ENCODE data around the gene SKIDA1.
A peak's percentile ranks its signal among the peaks of the same experiment; 100 is the strongest.

SKIDA1 gene

GRCh38 chr10:21492421-21492820 is 33.1 kb downstream of the SKIDA1 start:
- Histone ChIP-seq H3K27me3 (ENCODE audit: insufficient read depth, low read length) (no peaks in the 10 kb centered on the region), H3K36me3 (ENCODE audit: insufficient read depth, low read length) (no peaks in the 10 kb centered on the region), H3K4me3 (ENCODE audit: low read depth, low read length) (no peak overlapping the region), H2AFZ (ENCODE audit: low read length, unreplicated experiment) (no peak overlapping the region), H3K4me1 (ENCODE audit: control insufficient read depth, insufficient read depth, low read length, unreplicated experiment) (peaks cover 8% of the 10 kb centered on the region), H3K27ac (ENCODE audit: low read depth, low read length) (no peak overlapping the region), H3K79me2 (ENCODE audit: control insufficient read depth, insufficient read depth, low read length, unreplicated experiment) (no peaks in the 10 kb centered on the region)

GRCh38 chr10:21490711-21491105 is 34.8 kb downstream of the SKIDA1 start:
- Histone ChIP-seq H3K27me3 (ENCODE audit: insufficient read depth, low read length) (no peaks in the 10 kb centered on the region), H3K79me2 (ENCODE audit: control insufficient read depth, insufficient read depth, low read length, unreplicated experiment) (no peaks in the 10 kb centered on the region), H3K27ac (ENCODE audit: low read depth, low read length) (no peak overlapping the region), H3K4me3 (ENCODE audit: low read depth, low read length) (no peak overlapping the region), H2AFZ (ENCODE audit: low read length, unreplicated experiment) (no peak overlapping the region), H3K4me1 (ENCODE audit: control insufficient read depth, insufficient read depth, low read length, unreplicated experiment) (peaks cover 8% of the 10 kb centered on the region), H3K36me3 (ENCODE audit: insufficient read depth, low read length) (no peaks in the 10 kb centered on the region)

GRCh38 chr10:21490028-21490710 is 35.3 kb downstream of the SKIDA1 start:
- Histone ChIP-seq H3K79me2 (ENCODE audit: control insufficient read depth, insufficient read depth, low read length, unreplicated experiment) (no peaks in the 10 kb centered on the region), H3K27ac (ENCODE audit: low read depth, low read length) (no peak overlapping the region), H3K4me3 (ENCODE audit: low read depth, low read length) (no peak overlapping the region), H3K36me3 (ENCODE audit: insufficient read depth, low read length) (no peaks in the 10 kb centered on the region), H2AFZ (ENCODE audit: low read length, unreplicated experiment) (no peak overlapping the region), H3K27me3 (ENCODE audit: insufficient read depth, low read length) (no peaks in the 10 kb centered on the region), H3K4me1 (ENCODE audit: control insufficient read depth, insufficient read depth, low read length, unreplicated experiment) (peaks cover 8% of the 10 kb centered on the region)

- H3K27me3 ChIP-seq (ENCODE audit: insufficient read depth, low read length), result no peaks in the 10 kb centered on the region
- H3K27ac ChIP-seq (ENCODE audit: low read depth, low read length), result 0 out of 2 replicates have a peak overlapping the region, but pooled peaks have one; percentile 2
- H2AFZ ChIP-seq (ENCODE audit: low read length, unreplicated experiment), result peak overlapping the region; percentile 81
- H3K4me1 ChIP-seq (ENCODE audit: control insufficient read depth, insufficient read depth, low read length, unreplicated experiment), result peaks cover 8% of the 10 kb centered on the region
- no peaks in the 10 kb centered on the region for H3K79me2 ChIP-seq (ENCODE audit: control insufficient read depth, insufficient read depth, low read length, unreplicated experiment)
- H3K4me3 ChIP-seq (ENCODE audit: low read depth, low read length), result no peak overlapping the region
- H3K36me3 ChIP-seq (ENCODE audit: insufficient read depth, low read length), result no peaks in the 10 kb centered on the region
Measured at GRCh38 chr10:21488957-21489446, 36.5 kb downstream of the SKIDA1 start.

GRCh38 chr10:21488246-21488956 is 37.1 kb downstream of the SKIDA1 start:
- 0 out of 2 replicates have a peak overlapping the region, but pooled peaks have one; percentile 2 for H3K27ac ChIP-seq (ENCODE audit: low read depth, low read length)
- peaks cover 8% of the 10 kb centered on the region for H3K4me1 ChIP-seq (ENCODE audit: control insufficient read depth, insufficient read depth, low read length, unreplicated experiment)
- H3K79me2 ChIP-seq (ENCODE audit: control insufficient read depth, insufficient read depth, low read length, unreplicated experiment), result no peaks in the 10 kb centered on the region
- no peaks in the 10 kb centered on the region for H3K36me3 ChIP-seq (ENCODE audit: insufficient read depth, low read length)
- H3K4me3 ChIP-seq (ENCODE audit: low read depth, low read length), result no peak overlapping the region
- no peaks in the 10 kb centered on the region for H3K27me3 ChIP-seq (ENCODE audit: insufficient read depth, low read length)
- peak overlapping the region; percentile 81 for H2AFZ ChIP-seq (ENCODE audit: low read length, unreplicated experiment)

- H3K4me1 ChIP-seq (ENCODE audit: control insufficient read depth, insufficient read depth, low read length, unreplicated experiment), result peaks cover 8% of the 10 kb centered on the region
- H3K4me3 ChIP-seq (ENCODE audit: low read depth, low read length), result no peak overlapping the region
- no peak overlapping the region for H3K27ac ChIP-seq (ENCODE audit: low read depth, low read length)
- H2AFZ ChIP-seq (ENCODE audit: low read length, unreplicated experiment), result no peak overlapping the region
- no peaks in the 10 kb centered on the region for H3K27me3 ChIP-seq (ENCODE audit: insufficient read depth, low read length)
- no peaks in the 10 kb centered on the region for H3K36me3 ChIP-seq (ENCODE audit: insufficient read depth, low read length)
- no peaks in the 10 kb centered on the region for H3K79me2 ChIP-seq (ENCODE audit: control insufficient read depth, insufficient read depth, low read length, unreplicated experiment)
Measured at GRCh38 chr10:21487416-21488180, 37.9 kb downstream of the SKIDA1 start.

- no peaks in the 10 kb centered on the region for H3K36me3 ChIP-seq (ENCODE audit: insufficient read depth, low read length)
- no peaks in the 10 kb centered on the region for H3K4me1 ChIP-seq (ENCODE audit: control insufficient read depth, insufficient read depth, low read length, unreplicated experiment)
- no peak overlapping the region for H2AFZ ChIP-seq (ENCODE audit: low read length, unreplicated experiment)
- H3K4me3 ChIP-seq (ENCODE audit: low read depth, low read length), result no peak overlapping the region
- H3K27ac ChIP-seq (ENCODE audit: low read depth, low read length), result no peak overlapping the region
- H3K27me3 ChIP-seq (ENCODE audit: insufficient read depth, low read length), result no peaks in the 10 kb centered on the region
- H3K79me2 ChIP-seq (ENCODE audit: control insufficient read depth, insufficient read depth, low read length, unreplicated experiment), result no peaks in the 10 kb centered on the region
Measured at GRCh38 chr10:21482821-21483220, 42.7 kb downstream of the SKIDA1 start.

- H3K4me1 ChIP-seq (ENCODE audit: control insufficient read depth, insufficient read depth, low read length, unreplicated experiment), result no peaks in the 10 kb centered on the region
- H3K4me3 ChIP-seq (ENCODE audit: low read depth, low read length), result no peak overlapping the region
- no peaks in the 10 kb centered on the region for H3K79me2 ChIP-seq (ENCODE audit: control insufficient read depth, insufficient read depth, low read length, unreplicated experiment)
- no peaks in the 10 kb centered on the region for H3K36me3 ChIP-seq (ENCODE audit: insufficient read depth, low read length)
- no peak overlapping the region for H2AFZ ChIP-seq (ENCODE audit: low read length, unreplicated experiment)
- no peaks in the 10 kb centered on the region for H3K27me3 ChIP-seq (ENCODE audit: insufficient read depth, low read length)
- no peak overlapping the region for H3K27ac ChIP-seq (ENCODE audit: low read depth, low read length)
Measured at GRCh38 chr10:21481407-21481806, 44.1 kb downstream of the SKIDA1 start.

GRCh38 chr10:21479570-21480315 is 45.7 kb downstream of the SKIDA1 start:
- Histone ChIP-seq H3K4me3 (ENCODE audit: low read depth, low read length) (no peak overlapping the region), H3K4me1 (ENCODE audit: control insufficient read depth, insufficient read depth, low read length, unreplicated experiment) (no peaks in the 10 kb centered on the region), H3K27me3 (ENCODE audit: insufficient read depth, low read length) (no peaks in the 10 kb centered on the region), H3K36me3 (ENCODE audit: insufficient read depth, low read length) (no peaks in the 10 kb centered on the region), H3K79me2 (ENCODE audit: control insufficient read depth, insufficient read depth, low read length, unreplicated experiment) (no peaks in the 10 kb centered on the region), H2AFZ (ENCODE audit: low read length, unreplicated experiment) (no peak overlapping the region), H3K27ac (ENCODE audit: low read depth, low read length) (no peak overlapping the region)

GRCh38 chr10:21475393-21475792 is 50.1 kb downstream of the SKIDA1 start:
- no peaks in the 10 kb centered on the region for H3K27me3 ChIP-seq (ENCODE audit: insufficient read depth, low read length)
- H3K4me3 ChIP-seq (ENCODE audit: low read depth, low read length), result no peak overlapping the region
- H3K79me2 ChIP-seq (ENCODE audit: control insufficient read depth, insufficient read depth, low read length, unreplicated experiment), result no peaks in the 10 kb centered on the region
- no peak overlapping the region for H3K27ac ChIP-seq (ENCODE audit: low read depth, low read length)
- no peak overlapping the region for H2AFZ ChIP-seq (ENCODE audit: low read length, unreplicated experiment)
- no peaks in the 10 kb centered on the region for H3K4me1 ChIP-seq (ENCODE audit: control insufficient read depth, insufficient read depth, low read length, unreplicated experiment)
- no peaks in the 10 kb centered on the region for H3K36me3 ChIP-seq (ENCODE audit: insufficient read depth, low read length)
